GM18526 (cell line): Measurements from ENCODE around the gene HYAL2.

Source experiments
- POLR2A ChIP-seq: IDR thresholded peaks from 3 replicates; pipeline ENCODE4 v1.6.1; 2011; ENCODE audit not compliant: insufficient read length; ENCODE audit errors: extremely low read depth

Gene HYAL2

GRCh38 chr3:50294089-50294488, 28.5 kb downstream of the HYAL2 start:
- TF ChIP-seq POLR2A = no peak

- no peak for TF ChIP-seq POLR2A
Measured at GRCh38 chr3:50293079-50293801, 29.3 kb downstream of the HYAL2 start.

GRCh38 chr3:50292159-50293078, 30.1 kb downstream of the HYAL2 start, which contains the start of gene IFRD2:
Gene IFRD2, minus strand, starts transcription at chr3:50292429. Its CDS starts 155 bp downstream, at chr3:50292274.
- TF ChIP-seq POLR2A = peak; percentile 79

GRCh38 chr3:50290161-50290641, 32.3 kb downstream of the HYAL2 start:
- no peak for TF ChIP-seq POLR2A

- no peak for TF ChIP-seq POLR2A
Measured at GRCh38 chr3:50289130-50289529, 33.4 kb downstream of the HYAL2 start.

DNA sequence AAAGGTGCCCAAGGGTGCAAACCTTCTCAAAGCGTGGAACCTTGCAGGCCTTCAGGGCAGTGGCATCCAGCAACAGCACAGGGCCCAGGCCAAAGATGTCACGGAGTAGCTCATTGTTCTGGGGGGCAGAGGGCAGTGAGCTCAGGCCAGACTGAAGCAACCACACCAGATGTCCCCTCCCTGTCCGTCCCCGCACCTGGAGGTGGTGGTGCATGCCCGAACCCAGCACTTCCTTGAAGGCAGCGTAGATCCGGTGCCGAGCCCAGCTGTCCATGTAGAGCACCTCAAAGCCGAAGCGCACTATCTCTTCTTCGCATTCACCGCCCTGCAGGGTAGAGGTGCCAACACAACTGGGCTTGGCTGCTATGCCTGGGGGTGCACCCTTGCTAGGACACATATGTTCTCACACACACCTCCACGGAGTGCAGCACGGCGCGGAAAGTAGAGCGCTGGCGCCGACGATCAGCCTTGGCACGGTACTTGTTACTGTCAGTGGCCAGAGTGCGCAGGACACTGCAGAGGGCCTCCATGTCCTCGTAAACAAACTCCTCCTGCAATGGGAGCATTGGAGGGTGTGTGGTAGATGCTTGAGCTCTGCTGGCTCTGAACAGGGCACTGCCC, 34.0 kb downstream of the HYAL2 start:
- TF ChIP-seq POLR2A = no peak

- no peak for TF ChIP-seq POLR2A
Measured at GRCh38 chr3:50287262-50287661, 35.3 kb downstream of the HYAL2 start.

DNA sequence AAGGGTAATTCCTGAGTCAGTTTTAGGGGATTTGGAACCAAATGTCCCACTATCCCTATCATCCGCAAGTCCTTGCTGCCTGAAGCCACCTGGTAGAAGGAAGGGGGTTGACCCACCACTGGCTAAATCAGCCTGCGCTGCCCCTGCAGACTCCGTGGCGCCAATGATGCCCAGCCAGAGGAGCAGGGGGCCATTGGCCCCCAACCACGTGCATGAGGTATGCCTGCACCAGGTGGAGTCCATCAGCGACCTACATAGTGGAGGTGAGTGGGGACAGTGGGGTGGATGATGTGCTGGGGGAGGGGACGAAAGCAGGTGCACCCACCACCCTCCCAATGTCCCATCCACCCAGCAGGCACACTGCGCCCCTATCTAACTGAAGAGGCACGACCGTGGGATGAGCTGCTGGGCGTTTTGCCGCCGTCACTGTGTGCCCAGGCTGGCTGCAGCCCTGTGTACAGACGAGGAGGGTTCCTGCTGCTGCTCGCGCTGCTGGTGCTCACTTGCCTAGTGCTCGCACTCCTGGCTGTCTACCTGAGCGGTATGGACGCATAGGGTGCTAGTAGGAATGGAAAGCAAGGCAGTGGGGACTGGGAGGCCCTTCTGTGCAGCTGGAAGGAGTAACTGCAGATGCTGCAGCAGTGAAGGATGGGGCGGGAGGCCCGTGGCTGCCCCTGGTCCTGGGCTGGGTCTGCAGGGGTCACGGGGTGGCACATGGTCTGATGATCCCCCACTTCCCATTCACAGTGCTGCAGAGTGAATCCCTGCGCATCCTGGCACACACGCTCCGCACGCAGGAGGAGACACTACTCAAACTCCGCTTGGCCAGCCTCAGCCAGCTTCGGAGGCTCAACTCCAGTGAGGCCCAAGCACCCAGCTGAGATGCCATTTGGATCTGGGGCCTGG, 36.0 kb downstream of the HYAL2 start:
- TF ChIP-seq POLR2A = no peak

DNA sequence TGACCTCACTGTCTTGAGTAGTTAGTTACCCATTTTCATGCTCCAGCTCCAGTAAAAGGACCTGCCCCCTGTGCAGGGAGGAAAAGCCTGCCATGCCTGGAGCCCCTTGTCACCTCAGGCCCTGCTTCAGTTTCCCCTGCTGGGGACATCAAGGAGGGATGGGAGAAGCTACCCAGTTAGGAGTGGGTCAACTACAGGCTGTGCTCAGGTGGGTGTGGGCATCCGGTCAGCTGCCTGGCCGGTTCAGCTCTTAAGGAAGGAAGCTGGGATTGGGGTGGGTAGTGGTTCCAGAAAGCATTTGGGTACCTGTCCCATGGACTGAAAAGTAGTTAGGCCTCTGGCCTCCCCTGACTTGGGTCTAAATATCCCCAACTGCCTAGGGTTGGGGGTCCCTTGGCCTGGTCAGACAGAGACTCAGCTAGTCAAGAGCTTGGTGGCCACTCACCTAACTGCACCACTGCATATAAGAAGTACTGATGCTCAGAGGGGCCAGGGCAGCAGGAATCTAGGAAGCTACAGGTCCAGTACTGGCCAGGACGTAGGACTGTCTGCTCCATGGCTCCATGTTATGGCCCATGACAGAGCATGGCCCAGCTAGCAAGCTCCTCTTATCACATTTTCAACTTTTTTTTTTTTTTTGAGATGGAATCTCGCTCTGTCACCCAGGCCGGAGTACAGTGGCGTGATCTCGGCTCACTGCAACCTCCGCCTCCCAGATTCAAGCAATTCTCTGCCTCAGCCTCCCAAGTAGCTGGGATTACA, 43.1 kb downstream of the HYAL2 start:
- no peak for TF ChIP-seq POLR2A

- no peak for TF ChIP-seq POLR2A
Measured at GRCh38 chr3:50278880-50279224, 43.7 kb downstream of the HYAL2 start, which contains the start of gene LSMEM2. Gene LSMEM2, plus strand, starts transcription at chr3:50279087. Its CDS starts 27 bp downstream, at chr3:50279114.

GRCh38 chr3:50278123-50278879, 44.2 kb downstream of the HYAL2 start:
- no peak for TF ChIP-seq POLR2A

- TF ChIP-seq POLR2A = no peak
Measured at GRCh38 chr3:50276762-50277101, 45.8 kb downstream of the HYAL2 start.
